GM23248 (cell line): ENCODE data around the gene BTBD18. TPM values are rescaled to one million over a fixed set of nuclear protein-coding genes. Genes with fewer than 3 reads are reported as not detected.

Experiments
- DNase-seq: peaks from one replicate; pipeline ENCODE4 v3.0.0-alpha.2; 2015
- H2AFZ ChIP-seq: fragments of 200-600 bp; sonication (generic); 2 replicates; pipeline ENCODE4 v1.6.1; 2016; ENCODE audit warnings: antibody characterized with exemption
- H3F3A ChIP-seq: fragments of 200-600 bp; sonication (generic); 2 replicates; pipeline ENCODE4 v1.6.1; 2016; ENCODE audit warnings: mild to moderate bottlenecking, antibody characterized with exemption, mixed run types; ENCODE audit not compliant: insufficient read depth
- H3K27ac ChIP-seq: fragments of 200-600 bp; sonication (generic); 2 replicates; pipeline ENCODE4 v1.5.1; 2016; ENCODE audit warnings: mild to moderate bottlenecking
- H3K27me3 ChIP-seq: fragments of 200-600 bp; sonication (generic); replicated peaks from 2 replicates; pipeline ENCODE4 v1.6.1; 2016; ENCODE audit warnings: mild to moderate bottlenecking; ENCODE audit not compliant: insufficient read depth
- H3K36me3 ChIP-seq: fragments of 200-600 bp; sonication (generic); 2 replicates; pipeline ENCODE4 v1.6.1; 2016; ENCODE audit warnings: low read depth, mild to moderate bottlenecking
- H3K4me1 ChIP-seq: fragments of 200-600 bp; sonication (generic); 2 replicates; pipeline ENCODE4 v1.6.1; 2016; ENCODE audit warnings: mild to moderate bottlenecking; ENCODE audit not compliant: insufficient read depth
- H3K4me2 ChIP-seq: fragments of 200-600 bp; sonication (generic); one replicate; pipeline ENCODE4 v1.6.1; 2016; ENCODE audit warnings: mild to moderate bottlenecking; ENCODE audit not compliant: unreplicated experiment
- H3K4me3 ChIP-seq: fragments of 200-600 bp; sonication (generic); 2 replicates; pipeline ENCODE4 v1.5.1; 2016; ENCODE audit warnings: mild to moderate bottlenecking
- H3K79me2 ChIP-seq: fragments of 200-600 bp; sonication (generic); 2 replicates; pipeline ENCODE4 v1.6.1; 2016; ENCODE audit warnings: mild to moderate bottlenecking; ENCODE audit not compliant: insufficient read depth
- H3K9ac ChIP-seq: fragments of 200-600 bp; sonication (generic); 2 replicates; pipeline ENCODE4 v1.6.1; 2016; ENCODE audit warnings: mild to moderate bottlenecking
- H3K9me2 ChIP-seq: fragments of 200-600 bp; sonication (generic); 2 replicates; pipeline ENCODE4 v1.6.1; 2016; ENCODE audit warnings: mixed run types, mild to moderate bottlenecking, moderate library complexity; ENCODE audit not compliant: insufficient read depth
- H3K9me3 ChIP-seq: fragments of 200-600 bp; sonication (generic); one replicate; pipeline ENCODE4 v1.6.1; 2017; ENCODE audit warnings: low read depth
- H4K20me1 ChIP-seq: fragments of 200-600 bp; sonication (generic); 2 replicates; pipeline ENCODE4 v1.6.0; 2016; ENCODE audit not compliant: insufficient read depth
- EZH2 ChIP-seq: fragments of 200-600 bp; sonication (generic); IDR thresholded peaks from 2 replicates; pipeline ENCODE4 v1.6.1; 2018; ENCODE audit warnings: antibody characterized with exemption, mild to moderate bottlenecking; ENCODE audit not compliant: insufficient read depth, poor library complexity, severe bottlenecking
- EZH2phosphoT487 ChIP-seq: fragments of 200-600 bp; sonication (generic); IDR thresholded peaks from 2 replicates; pipeline ENCODE4 v1.6.1; 2018; ENCODE audit warnings: antibody characterized with exemption, moderate library complexity, mild to moderate bottlenecking, low read depth; ENCODE audit not compliant: insufficient read depth
- WGBS, 2 experiments: methylation state at CpG; one replicate each; pipeline ENCODE4 v1.1.6; 2015 to 2017; ENCODE audit warnings: low lambda C conversion rate in 2 of 2, low coverage in 1 of 2; ENCODE audit errors: missing lambda C conversion rate in 2 of 2; 5-methylcytosine and 5-hydroxymethylcytosine counted together
- in situ Hi-C: fragments of 300-500 bp; cut with MboI; formaldehyde crosslinking; loops from 2 replicates; pipeline ENCODE4 v1.15.0; 2020
- polyA plus RNA-seq: library from polyadenylated mRNA; unstranded; fragments of >200 nt; fragmentation: Nextera tagmentation; extraction: Ambion mirVana; gene quantifications from 2 replicates; pipeline ENCODE4 v1.2.1, GENCODE V29; 2016
- total RNA-seq: library from RNA; depleted of rRNA; stranded (reverse); fragments of >200 nt; shearing (Covaris generic); gene quantifications from 2 replicates; pipeline ENCODE4 v1.2.3, GENCODE V29; 2014

The BTBD18 gene
- total and polyA plus RNA-seq, 2 experiments from 2014 or later = not detected

DNA sequence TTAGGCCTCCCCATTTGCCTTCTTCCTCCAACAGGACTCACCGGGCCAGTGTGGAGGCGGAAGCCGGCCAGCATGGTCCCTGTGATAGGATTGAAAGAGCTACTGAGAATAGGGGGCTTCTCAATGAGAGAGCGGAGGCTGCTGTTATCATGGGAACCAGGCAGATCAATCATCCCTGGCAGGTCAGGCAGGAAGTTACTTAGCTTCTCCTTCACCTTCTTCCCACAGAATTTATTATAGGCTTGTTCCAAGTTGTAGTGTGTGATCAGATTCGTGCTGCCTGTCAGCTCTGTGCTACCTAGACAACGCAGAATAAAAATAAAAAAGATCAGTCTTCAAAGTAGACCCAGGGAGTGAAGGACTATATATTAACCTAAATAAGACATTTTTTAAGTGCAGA is 46.7 kb downstream of the BTBD18 start:
- Histone ChIP-seq H3K9ac (no peak overlapping the region), H3K4me3 (no peak overlapping the region), H3K36me3 (peaks cover 36% of the 10 kb centered on the region), H3K27me3 (no peaks in the 10 kb centered on the region), H3K27ac (no peak overlapping the region), H3K4me2 (no peak overlapping the region), H2AFZ (no peak overlapping the region), H3K9me3 (no peaks in the 10 kb centered on the region), H3F3A (peaks cover 42% of the 10 kb centered on the region), H3K79me2 (peaks cover 58% of the 10 kb centered on the region), H3K4me1 (no peaks in the 10 kb centered on the region), H3K9me2 (no peaks in the 10 kb centered on the region), H4K20me1 (no peaks in the 10 kb centered on the region)
- no peak for TF ChIP-seq EZH2
- no peak for TF ChIP-seq EZH2phosphoT487
- in situ Hi-C loops = no loop called here
- 80 to 81% methylated on average over 6 of the region's 6 CpGs for WGBS, 2 experiments
- no peak for DNase-seq

DNA sequence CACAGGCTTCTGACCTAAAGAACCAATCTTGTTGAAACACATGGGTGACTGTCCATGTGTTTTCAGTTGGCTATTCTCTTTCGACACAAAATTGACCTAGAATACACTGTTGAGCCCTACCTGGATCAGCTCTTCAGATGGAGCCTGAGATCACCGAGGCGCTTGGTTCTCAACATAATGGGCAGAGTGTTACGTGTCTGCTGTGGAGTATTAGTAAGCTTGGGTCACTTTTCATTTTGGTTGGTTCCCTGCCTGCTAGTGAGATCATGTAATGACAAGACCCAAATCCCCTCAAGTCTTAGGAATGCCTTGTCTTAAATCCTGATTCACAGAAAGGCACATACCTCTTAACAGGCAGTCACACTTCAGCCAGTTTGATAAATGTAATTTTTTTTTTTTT is 48.3 kb downstream of the BTBD18 start:
- Histone ChIP-seq H3K36me3 (peaks cover 51% of the 10 kb centered on the region), H3K27me3 (no peaks in the 10 kb centered on the region), H3K9me3 (no peaks in the 10 kb centered on the region), H3K4me2 (no peak overlapping the region), H3K27ac (no peak overlapping the region; the same call in 1 of the 2 replicates), H3K4me1 (no peaks in the 10 kb centered on the region), H4K20me1 (no peaks in the 10 kb centered on the region), H3F3A (peaks cover 40% of the 10 kb centered on the region), H3K9me2 (no peaks in the 10 kb centered on the region), H3K9ac (no peak overlapping the region), H3K79me2 (peaks cover 42% of the 10 kb centered on the region), H2AFZ (no peak overlapping the region), H3K4me3 (no peak overlapping the region)
- DNase-seq = no peak
- 95 to 98% methylated on average over 4 of the region's 4 CpGs for WGBS, 2 experiments
- in situ Hi-C loops = no loop called here
- no peak for TF ChIP-seq EZH2phosphoT487
- TF ChIP-seq EZH2 = no peak

DNA sequence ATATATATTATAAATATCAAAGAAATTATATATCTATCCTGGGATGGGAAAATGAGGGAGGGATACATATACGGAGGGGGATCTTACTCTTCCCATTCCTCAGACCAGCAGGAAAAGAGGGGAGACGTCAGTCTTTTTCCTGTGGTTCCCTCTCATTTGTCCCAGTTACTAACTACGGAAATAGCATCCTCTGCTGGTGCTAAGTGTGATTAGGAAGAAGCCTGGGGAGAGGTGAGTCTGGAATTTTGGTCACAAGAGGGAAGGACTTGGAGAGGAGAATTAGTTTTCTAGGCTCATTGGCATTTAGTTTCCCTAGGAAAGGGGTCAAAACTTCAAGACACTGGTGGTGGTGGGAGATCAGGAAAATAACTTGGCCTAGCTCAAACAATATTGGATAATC is 51.2 kb downstream of the BTBD18 start:
- in situ Hi-C loops = no loop called here
- Histone ChIP-seq H3K27me3 (no peaks in the 10 kb centered on the region), H3F3A (peaks cover 36% of the 10 kb centered on the region), H3K79me2 (peaks cover 13% of the 10 kb centered on the region), H3K4me3 (no peak overlapping the region), H4K20me1 (no peaks in the 10 kb centered on the region), H3K27ac (no peak overlapping the region), H2AFZ (no peak overlapping the region), H3K9me2 (no peaks in the 10 kb centered on the region), H3K9ac (no peak overlapping the region; the same call in 1 of the 2 replicates), H3K4me1 (no peaks in the 10 kb centered on the region), H3K4me2 (no peak overlapping the region), H3K9me3 (no peaks in the 10 kb centered on the region), H3K36me3 (peaks cover 66% of the 10 kb centered on the region)
- DNase-seq = no peak
- WGBS, 2 experiments = 57 to 67% methylated on average over 3 of the region's 3 CpGs
- TF ChIP-seq EZH2 (no peak), EZH2phosphoT487 (no peak)

GRCh38 chr11:57699813-57700212 is 51.8 kb downstream of the BTBD18 start:
- Histone ChIP-seq H3K9me2 (no peaks in the 10 kb centered on the region), H3K4me3 (no peak overlapping the region), H3K79me2 (peaks cover 7% of the 10 kb centered on the region), H3K4me1 (no peaks in the 10 kb centered on the region), H3K9ac (no peak overlapping the region), H3K4me2 (no peak overlapping the region), H3K27me3 (no peaks in the 10 kb centered on the region), H4K20me1 (no peaks in the 10 kb centered on the region), H3F3A (peaks cover 33% of the 10 kb centered on the region), H3K27ac (no peak overlapping the region), H3K36me3 (peaks cover 66% of the 10 kb centered on the region), H2AFZ (no peak overlapping the region), H3K9me3 (no peaks in the 10 kb centered on the region)
- no peak for DNase-seq
- in situ Hi-C loops = no loop called here
- 76 to 78% methylated on average over 10 of the region's 10 CpGs for WGBS, 2 experiments
- TF ChIP-seq EZH2 (no peak), EZH2phosphoT487 (no peak)
